GM21786 (cell line): Measurements from ENCODE around the gene ATP12A.

Experiments
- ATAC-seq: cut with Tn5 transposase; IDR thresholded peaks from one replicate; pipeline ENCODE4 v1.9.1; 2021; ENCODE audit not compliant: unreplicated experiment

ATP12A gene

GRCh38 chr13:24662195-24663088 lies 17.8 kb upstream of the ATP12A start:
- no peak for ATAC-seq

- ATAC-seq, result no peak
Measured at GRCh38 chr13:24663089-24663395, 17.2 kb upstream of the ATP12A start.

GRCh38 chr13:24663586-24663985 lies 16.6 kb upstream of the ATP12A start:
- ATAC-seq, result no peak

- ATAC-seq, result no peak
Measured at GRCh38 chr13:24664726-24665409, 15.3 kb upstream of the ATP12A start.

- ATAC-seq, result no peak
Measured at GRCh38 chr13:24668511-24668910, 11.7 kb upstream of the ATP12A start.

- no peak for ATAC-seq
Measured at GRCh38 chr13:24668955-24669582, 11.1 kb upstream of the ATP12A start.

GRCh38 chr13:24670174-24670573 lies 10.0 kb upstream of the ATP12A start:
- no peak for ATAC-seq

GRCh38 chr13:24670961-24671381 lies 9.2 kb upstream of the ATP12A start:
- ATAC-seq, result no peak

GRCh38 chr13:24671386-24672113 lies 8.7 kb upstream of the ATP12A start:
- no peak for ATAC-seq

GRCh38 chr13:24672141-24673132 lies 7.8 kb upstream of the ATP12A start:
- ATAC-seq, result no peak

GRCh38 chr13:24675806-24676570 lies 4.2 kb upstream of the ATP12A start:
- no peak for ATAC-seq

GRCh38 chr13:24678151-24678550 lies 2.1 kb upstream of the ATP12A start:
- ATAC-seq, result no peak

GRCh38 chr13:24679686-24680085 lies 522 bp upstream of the ATP12A start:
- ATAC-seq, result no peak

- ATAC-seq, result no peak
Measured at GRCh38 chr13:24680921-24681604, 855 bp downstream of the ATP12A start.

- ATAC-seq, result no peak
Measured at GRCh38 chr13:24681930-24682329, 1.7 kb downstream of the ATP12A start.

- ATAC-seq, result no peak
Measured at GRCh38 chr13:24682353-24682752, 2.1 kb downstream of the ATP12A start.

- no peak for ATAC-seq
Measured at GRCh38 chr13:24683351-24683750, 3.1 kb downstream of the ATP12A start.

- peak; percentile 59 for ATAC-seq
Measured at GRCh38 chr13:24683838-24684599, 3.8 kb downstream of the ATP12A start.
